Spleen (tissue), 11 donors: ENCODE measurements around the gene AK9. TPM values are rescaled to one million over a fixed set of nuclear protein-coding genes. Genes with fewer than 3 reads are reported as not detected.

Experiments
- DNase-seq: peaks from one replicate; pipeline ENCODE4 v3.0.0-alpha.2; 2020
- H3K27ac ChIP-seq, 8 donors: fragments of 200-600 bp; sonication (generic) in 7 of 8; 1 replicate in 4 of 8; 2 replicates in 4 of 8; pipeline versions ENCODE4 v1.5.0 to v1.8.0; 2016 to 2021; ENCODE audit warnings: inconsistent platforms in 4 of 8, mild to moderate bottlenecking in 4 of 8, moderate library complexity in 1 of 8
- H3K27me3 ChIP-seq, 7 donors: fragments of 200-600 bp; sonication (generic) in 6 of 7; replicated peaks in 1 of 7; 1 replicate in 4 of 7; 2 replicates in 3 of 7; pipeline versions ENCODE4 v1.5.0 to v1.8.0; 2016 to 2021; ENCODE audit warnings: inconsistent platforms in 3 of 7, mild to moderate bottlenecking in 1 of 7
- H3K36me3 ChIP-seq, 6 donors: fragments of 200-600 bp; sonication (generic) in 5 of 6; 1 replicate in 4 of 6; 2 replicates in 2 of 6; pipeline versions ENCODE4 v1.5.0 to v1.8.0; 2016 to 2021; ENCODE audit warnings: inconsistent platforms in 2 of 6
- H3K4me1 ChIP-seq, 6 donors: fragments of 200-600 bp; sonication (generic) in 5 of 6; 1 replicate in 3 of 6; 2 replicates in 3 of 6; pipeline versions ENCODE4 v1.5.0 to v1.8.0; 2016 to 2021; ENCODE audit warnings: inconsistent platforms in 3 of 6
- H3K4me3 ChIP-seq, 8 donors: fragments of 200-600 bp; sonication (generic) in 7 of 8; 1 replicate in 4 of 8; 2 replicates in 4 of 8; pipeline versions ENCODE4 v1.5.0 to v1.8.0; 2016 to 2021; ENCODE audit warnings: inconsistent platforms in 4 of 8, mild to moderate bottlenecking in 4 of 8, moderate library complexity in 2 of 8
- H3K9me3 ChIP-seq, 8 donors: fragments of 200-600 bp; sonication (generic) in 7 of 8; 1 replicate in 4 of 8; 2 replicates in 4 of 8; pipeline versions ENCODE4 v1.5.0 to v1.8.0; 2016 to 2021; ENCODE audit warnings: inconsistent platforms in 4 of 8
- CTCF ChIP-seq, 11 experiments: fragments of 200-600 bp in 7 of 11; fragments of 450-650 bp in 4 of 11; sonication (generic) in 4 of 11; IDR thresholded peaks in 8 of 11; conservative IDR thresholded peaks in 3 of 11; 1 replicate in 7 of 11; 2 replicates in 4 of 11; pipeline versions ENCODE4 v1.4.0 to v1.8.0; 2016 to 2021; ENCODE audit warnings: antibody characterized with exemption in 11 of 11, inconsistent platforms in 4 of 11, mild to moderate bottlenecking in 1 of 11
- POLR2A ChIP-seq, 3 donors: fragments of 450-650 bp; IDR thresholded peaks; one replicate each; pipeline ENCODE4 v1.5.1; 2017; ENCODE audit warnings: antibody characterized with exemption in 3 of 3, mild to moderate bottlenecking in 1 of 3
- POLR2AphosphoS5 ChIP-seq, 3 donors: sonication (generic); formaldehyde crosslinking; IDR thresholded peaks; one replicate each; pipeline ENCODE4 v1.5.1; 2017; ENCODE audit warnings: antibody characterized with exemption in 3 of 3
- WGBS, 5 donors: extraction: QIAGEN DNeasy Blood & Tissue Kit in 3 of 5; methylation state at CpG; one replicate each; pipeline versions ENCODE4 v1.1.5 to v1.1.7; 2013 to 2018; 5-methylcytosine and 5-hydroxymethylcytosine counted together
- intact Hi-C: fragments of 100-400 bp; cut with DNase I; formaldehyde crosslinking; loops from one replicate; pipeline ENCODE4 v1.15.0; 2023; ENCODE audit warnings: low total_unique reads
- polyA plus RNA-seq, 3 donors: library from polyadenylated mRNA; stranded (reverse); fragments of 200-250 nt; gene quantifications; one replicate each; pipeline ENCODE4 v1.2.1, GENCODE V29; 2013
- total RNA-seq, 7 donors: library from RNA; depleted of rRNA in 3 of 7; stranded (reverse); fragments of >200 nt in 3 of 7; fragmentation: NEBNext Ultra II Directional in 4 of 7; extraction: Animal tissue kit (Norgen Biotek cat#: 25700) in 4 of 7; gene quantifications; one replicate each; pipeline versions ENCODE4 v1.1.0 to v1.2.1, GENCODE V29; 2016 to 2021
- donor health status: healthy with polysubstance abuse.
- donor health status: DM: no; HTN: no; CAD: no; lungs with moderate emphysema.
- donor health status: DM: no; HTN: no; CAD: no.
- donor health status: Bipolar disorder and iron deficiency.
- donor health status: healthy.
- donor health status: DM: no; HTN: no; CAD: no.
- donor health status: DM: yes; HTN: yes; CAD: no.

The AK9 gene
- total and polyA plus RNA-seq, 10 donors = 3.8 to 24.9 (median 11.5) TPM

GRCh38 chr6:109609737-109610136 is 81.3 kb downstream of the AK9 start:
- DNase-seq = no peak
- TF ChIP-seq POLR2AphosphoS5 (IDR thresholded peaks at IDR 0.05) (no peak), CTCF (IDR thresholded peaks at IDR 0.05 in 8 of 11, conservative IDR thresholded peaks at IDR 0.05 in 3 of 11) (no peak)
- H3K27me3 ChIP-seq = no peaks in the 10 kb centered on the region
- H3K27ac ChIP-seq = no peak overlapping the region
- H3K36me3 ChIP-seq = peaks cover 0 to 34% (median 0%) of the 10 kb centered on the region in 6 donors
- intact Hi-C loops = no loop called here
- peaks cover 0 to 8% (median 0%) of the 10 kb centered on the region in 6 donors for H3K4me1 ChIP-seq
- H3K9me3 ChIP-seq = peaks cover 0 to 10% (median 5%) of the 10 kb centered on the region in 8 donors
- WGBS, 5 donors = 55 to 88% (median 76%) methylated on average over 1 of the region's 1 CpG
- H3K4me3 ChIP-seq = no peak overlapping the region

- DNase-seq = no peak
- H3K36me3 ChIP-seq = peaks cover 0 to 27% (median 0%) of the 10 kb centered on the region in 6 donors
- no peak overlapping the region for H3K27ac ChIP-seq
- peaks cover 0 to 8% (median 0%) of the 10 kb centered on the region in 6 donors for H3K4me1 ChIP-seq
- no peak overlapping the region for H3K4me3 ChIP-seq
- peaks cover 0 to 16% (median 1%) of the 10 kb centered on the region in 8 donors for H3K9me3 ChIP-seq
- TF ChIP-seq POLR2A (IDR thresholded peaks at IDR 0.05) = no peak
- TF ChIP-seq CTCF (IDR thresholded peaks at IDR 0.05 in 8 of 11, conservative IDR thresholded peaks at IDR 0.05 in 3 of 11) = no peak
- no peak for TF ChIP-seq POLR2AphosphoS5 (IDR thresholded peaks at IDR 0.05)
- 88 to 97% (median 92%) methylated on average over 2 of the region's 2 CpGs for WGBS, 5 donors
- H3K27me3 ChIP-seq = no peaks in the 10 kb centered on the region
- intact Hi-C loops = no loop called here
Observed at GRCh38 chr6:109606359-109606758, 84.6 kb downstream of the AK9 start.

GRCh38 chr6:109595998-109596397 is 95.0 kb downstream of the AK9 start:
- TF ChIP-seq CTCF (IDR thresholded peaks at IDR 0.05 in 8 of 11, conservative IDR thresholded peaks at IDR 0.05 in 3 of 11) (peak in 7 of 11 experiments; percentile 9 to 40 (median 26)), POLR2A (IDR thresholded peaks at IDR 0.05) (no peak)
- Histone ChIP-seq H3K4me3 (no peak overlapping the region), H3K9me3 (peaks cover 0 to 44% (median 33%) of the 10 kb centered on the region in 8 donors), H3K27ac (no peak overlapping the region), H3K36me3 (no peaks in the 10 kb centered on the region), H3K27me3 (no peaks in the 10 kb centered on the region), H3K4me1 (no peaks in the 10 kb centered on the region)
- no peak for DNase-seq
- 8 to 16% (median 11%) methylated on average over 2 of the region's 2 CpGs for WGBS, 5 donors
- intact Hi-C loops = no loop called here

- peaks cover 0 to 11% (median 3%) of the 10 kb centered on the region in 6 donors for H3K36me3 ChIP-seq
- WGBS, 5 donors = 82 to 94% (median 87%) methylated on average over 8 of the region's 8 CpGs
- no peaks in the 10 kb centered on the region for H3K4me1 ChIP-seq
- intact Hi-C loops = no loop called here
- H3K27me3 ChIP-seq = no peaks in the 10 kb centered on the region
- TF ChIP-seq CTCF (IDR thresholded peaks at IDR 0.05 in 8 of 11, conservative IDR thresholded peaks at IDR 0.05 in 3 of 11) (no peak), POLR2A (IDR thresholded peaks at IDR 0.05) (no peak), POLR2AphosphoS5 (IDR thresholded peaks at IDR 0.05) (no peak)
- DNase-seq = no peak
- H3K9me3 ChIP-seq = no peaks in the 10 kb centered on the region
- H3K27ac ChIP-seq = no peak overlapping the region
- no peak overlapping the region for H3K4me3 ChIP-seq
Observed at GRCh38 chr6:109580519-109580918, 110.5 kb downstream of the AK9 start.
